HG02981 (cell line): Measurements from ENCODE around the gene PER2.
"Not testable (repeated sequence)": the region's sequence is repeated elsewhere in the genome, so short reads cannot be mapped to it uniquely, and the experiment has no call there.

Source experiments
- ATAC-seq: cut with Tn5 transposase; IDR thresholded peaks from one replicate; pipeline ENCODE4 v1.9.1; 2021; ENCODE audit warnings: mild to moderate bottlenecking, moderate library complexity; ENCODE audit not compliant: unreplicated experiment

PER2 gene

DNA sequence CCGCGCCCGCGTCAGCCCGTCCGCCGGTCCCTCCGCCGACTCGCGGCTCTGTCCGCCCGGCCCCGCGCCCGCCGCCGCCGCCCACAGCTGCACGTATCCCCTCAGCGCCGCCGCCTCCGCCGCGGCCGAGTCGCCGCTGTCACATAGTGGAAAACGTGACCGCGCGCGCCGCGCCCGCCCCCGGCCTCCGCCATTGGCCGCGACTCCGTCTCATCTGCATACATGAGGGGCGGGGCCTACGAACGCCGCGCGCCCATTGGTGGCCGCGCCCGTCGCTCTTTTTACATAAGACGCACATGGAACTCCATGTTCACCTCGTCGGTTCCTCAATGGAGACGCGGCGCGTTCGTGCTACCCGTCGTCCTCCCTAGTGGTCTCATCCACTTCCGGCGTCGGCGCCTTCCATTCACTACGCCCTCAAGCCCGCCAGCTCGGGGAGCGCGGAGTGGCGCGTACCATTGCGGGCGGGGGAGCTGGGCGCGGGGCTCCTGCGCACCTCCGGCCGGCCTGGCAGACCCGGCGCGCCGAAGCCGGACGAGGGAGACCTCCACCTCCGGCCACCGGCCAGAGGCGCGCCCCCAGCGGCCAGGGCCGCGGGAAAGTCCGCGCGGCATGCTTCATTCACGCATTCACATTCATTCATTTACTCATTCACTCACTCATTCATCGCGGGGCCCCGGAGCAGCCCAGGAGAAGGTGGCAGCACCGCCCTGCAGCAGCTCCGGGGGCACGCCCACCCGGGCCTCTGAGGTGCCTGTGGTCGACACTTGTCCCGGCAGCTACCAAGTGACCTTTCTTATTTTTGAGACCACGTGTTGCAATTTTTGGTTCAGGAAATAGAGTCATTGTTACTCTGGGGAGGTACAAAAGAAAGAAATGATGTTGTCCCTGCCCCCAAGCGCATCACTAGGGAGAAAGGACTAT lies 502 bp upstream of the PER2 start:
- peak; percentile 85 for ATAC-seq

DNA sequence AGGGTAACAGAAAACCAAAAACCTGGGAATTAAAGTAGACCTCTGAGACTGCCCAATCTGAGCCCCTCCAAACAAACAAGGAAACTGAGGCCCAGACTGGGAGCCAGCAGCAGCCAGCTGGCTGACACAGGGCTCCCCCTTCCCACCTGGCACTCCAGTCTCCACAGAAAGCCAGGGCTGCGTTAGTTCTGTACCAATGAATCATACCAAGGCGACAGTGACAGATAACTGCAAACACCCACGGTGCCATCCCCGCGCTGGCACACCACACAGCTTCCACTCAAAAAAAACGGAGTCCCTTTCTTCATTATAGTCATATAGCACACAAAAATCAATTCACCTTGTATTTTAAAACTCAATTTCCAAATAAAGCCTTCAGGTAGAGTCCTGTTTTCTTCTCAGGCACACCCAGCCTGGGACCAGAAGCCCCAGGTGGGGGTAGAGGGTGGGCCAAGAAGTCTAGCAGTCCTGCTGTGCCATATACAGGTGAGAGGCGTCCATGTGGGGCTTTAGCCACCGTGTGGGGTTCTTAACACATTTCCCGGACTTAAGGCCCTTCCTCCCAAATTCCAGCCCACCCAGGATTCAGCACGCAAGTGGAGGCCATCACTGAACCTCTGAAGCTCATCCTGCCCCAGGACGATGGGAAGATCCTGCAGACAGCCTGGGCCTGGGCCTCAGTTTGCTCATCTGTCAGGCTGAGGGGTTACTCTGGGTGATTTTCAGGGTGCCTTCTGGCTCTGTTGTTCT lies 1.2 kb downstream of the PER2 start:
- ATAC-seq = no peak

DNA sequence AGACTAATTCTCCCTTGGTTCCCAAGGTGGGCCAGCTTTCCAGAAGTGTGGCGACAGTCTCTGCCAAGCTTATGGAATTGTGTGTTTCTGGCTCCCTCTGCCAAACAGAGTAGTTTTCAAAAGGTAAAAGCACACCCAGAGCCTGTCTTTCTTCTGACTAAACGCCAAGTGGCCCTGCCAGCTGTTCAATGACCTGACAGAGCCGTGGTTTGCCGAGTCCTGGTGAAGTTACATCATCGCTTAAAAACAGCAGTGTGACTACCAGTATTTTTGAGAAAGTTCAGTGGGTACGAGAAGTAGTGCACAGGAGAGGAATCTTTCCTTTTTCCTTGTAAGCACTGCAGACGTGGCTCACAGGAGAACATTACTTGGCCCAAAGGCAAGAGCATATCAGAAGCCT lies 1.9 kb downstream of the PER2 start:
- ATAC-seq = no peak

DNA sequence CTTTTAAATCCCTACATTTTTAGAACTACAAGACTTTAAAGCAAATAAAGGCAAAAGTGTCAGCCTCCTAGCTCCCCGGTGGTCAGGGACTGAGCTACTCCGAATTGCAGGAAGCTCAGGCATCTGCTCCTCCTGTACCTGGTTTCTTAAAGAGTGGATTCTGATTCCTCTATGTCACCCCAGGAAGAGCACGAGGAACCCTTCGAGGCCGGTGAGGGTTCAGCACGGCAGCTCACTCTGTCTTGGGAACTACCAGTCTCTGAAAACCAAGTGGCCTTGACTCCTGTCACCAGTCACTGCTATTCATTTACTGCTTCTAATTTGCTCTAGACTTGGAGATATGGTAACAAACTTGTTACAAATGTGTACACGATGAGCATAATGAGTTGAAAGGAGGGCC lies 2.3 kb downstream of the PER2 start:
- ATAC-seq = no peak

DNA sequence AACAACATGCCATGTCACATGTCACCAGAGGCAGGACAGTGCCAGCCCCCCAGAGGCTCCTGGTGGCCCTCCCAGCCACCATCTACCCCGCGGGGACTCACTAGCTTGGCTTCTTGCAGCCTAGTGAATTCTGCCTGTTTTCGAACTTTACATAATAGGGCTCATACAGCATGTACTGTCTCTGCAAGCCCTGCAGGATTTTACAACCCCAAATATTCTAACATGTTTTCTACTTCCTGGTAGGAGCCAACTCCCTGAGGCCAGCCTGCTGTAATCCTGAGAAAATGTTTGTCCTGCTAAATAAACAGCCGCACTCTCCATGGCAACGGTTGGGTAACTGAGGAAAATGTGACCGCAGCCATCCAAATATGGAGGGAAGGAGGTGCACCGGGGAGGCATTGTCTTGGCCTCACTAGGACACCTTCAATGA lies 2.7 kb downstream of the PER2 start:
- ATAC-seq = no peak

DNA sequence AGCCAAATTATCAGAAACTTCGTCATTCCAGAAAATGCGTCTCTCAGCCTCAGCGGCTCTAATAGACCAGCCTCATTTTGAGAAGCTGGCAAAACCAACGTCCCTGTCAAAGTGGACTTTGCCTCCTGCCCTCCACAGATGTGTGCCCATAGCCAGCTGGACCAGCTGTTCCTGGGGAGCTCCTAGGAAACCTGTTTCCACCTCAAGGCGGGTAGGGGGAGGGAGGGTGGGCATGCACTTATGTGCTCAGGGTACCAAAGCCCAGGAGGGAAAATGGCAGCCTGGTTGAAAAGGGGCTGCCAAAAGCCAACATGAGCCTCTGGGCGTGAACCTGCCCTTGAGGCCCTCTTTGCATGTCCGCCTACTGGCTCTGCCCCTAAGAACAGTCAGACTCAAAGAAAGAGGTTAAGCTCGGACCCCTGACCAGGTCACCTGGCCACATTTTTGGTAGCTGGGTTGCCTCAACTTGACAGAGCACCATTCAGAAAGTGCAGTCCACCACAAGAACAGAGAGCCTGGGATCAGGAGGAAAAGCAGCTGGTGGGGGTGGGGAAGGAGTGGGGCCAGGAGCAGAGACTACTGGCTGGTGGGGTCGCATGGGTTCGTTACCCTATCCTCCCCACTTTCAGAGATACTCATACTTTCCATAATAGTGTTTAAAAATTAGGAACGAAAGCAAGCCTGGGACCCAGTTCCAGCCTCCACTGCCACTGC lies 3.5 kb downstream of the PER2 start:
- ATAC-seq = no peak

DNA sequence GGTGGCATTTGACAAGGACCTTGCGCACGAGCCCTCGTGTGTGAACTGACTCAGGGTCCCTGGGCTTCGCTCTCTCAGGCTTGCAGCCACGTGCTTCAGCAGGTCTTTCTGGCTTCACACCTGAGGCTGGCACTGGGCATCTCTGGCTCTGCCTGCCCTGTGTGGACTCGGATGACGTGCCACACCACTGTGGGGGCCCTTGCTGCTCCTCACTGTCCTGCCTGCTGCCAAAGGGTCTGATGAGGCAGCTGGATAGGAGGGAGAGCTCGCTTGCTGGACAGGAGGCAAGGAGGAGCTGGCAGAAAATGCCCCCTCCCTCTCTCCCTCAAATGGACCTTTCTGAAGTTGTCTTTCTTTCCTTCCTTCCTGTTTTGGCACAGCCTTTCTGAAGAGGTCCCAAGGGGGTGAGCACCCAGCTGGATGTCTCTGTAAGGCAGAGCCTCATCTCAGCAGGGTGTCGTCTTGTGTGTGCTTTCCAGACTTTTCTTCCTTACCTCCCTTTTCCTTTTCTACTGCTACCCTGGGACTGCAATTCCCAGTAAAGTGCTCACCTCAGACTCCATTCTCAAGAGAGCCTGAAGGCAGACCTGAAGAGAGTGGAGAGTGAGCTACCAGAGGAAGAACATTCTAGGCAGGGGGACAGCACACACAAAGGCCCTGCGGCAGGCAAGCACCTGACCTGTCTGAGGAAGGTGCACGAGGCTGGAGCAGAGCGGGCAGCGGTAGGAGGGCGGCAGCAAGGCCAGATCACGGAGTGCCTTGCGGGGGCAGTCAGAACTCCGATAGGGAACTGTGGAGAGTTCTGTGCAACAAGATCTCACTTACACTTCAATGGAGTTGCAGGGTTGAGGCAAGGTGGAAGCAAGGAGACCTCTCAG lies 5.3 kb downstream of the PER2 start:
- no peak for ATAC-seq

DNA sequence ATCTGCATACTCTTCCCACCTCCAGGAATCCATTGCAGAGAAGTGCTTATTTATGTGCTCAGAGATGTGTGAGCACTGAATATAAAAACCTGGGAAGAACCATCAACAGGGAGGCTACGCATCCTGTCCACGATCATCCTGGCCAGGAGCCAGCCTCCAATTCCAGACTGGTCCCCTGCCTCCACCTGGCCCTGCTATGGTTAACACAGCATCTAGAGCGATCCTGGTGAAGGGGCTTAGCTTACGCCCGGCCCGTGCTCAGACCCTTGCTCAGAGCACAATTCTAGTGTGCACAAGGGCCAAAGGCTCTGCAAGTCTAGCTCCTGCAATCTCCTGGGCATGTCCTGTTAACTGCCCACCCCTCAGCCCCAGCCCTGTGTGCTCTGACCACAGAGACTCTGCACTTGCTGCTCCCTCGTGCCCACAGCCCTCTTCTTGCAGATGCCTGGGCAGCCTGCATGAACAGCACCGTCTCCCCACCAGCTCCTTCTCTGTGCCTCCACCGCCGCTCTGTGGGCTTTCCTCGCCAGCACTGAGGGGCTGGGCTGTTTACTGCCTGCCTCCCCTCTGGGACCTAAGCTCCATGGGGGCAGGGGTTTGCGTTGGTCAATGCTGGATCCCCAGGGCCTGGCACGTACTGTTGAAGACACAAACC lies 6.5 kb downstream of the PER2 start:
- no peak for ATAC-seq

DNA sequence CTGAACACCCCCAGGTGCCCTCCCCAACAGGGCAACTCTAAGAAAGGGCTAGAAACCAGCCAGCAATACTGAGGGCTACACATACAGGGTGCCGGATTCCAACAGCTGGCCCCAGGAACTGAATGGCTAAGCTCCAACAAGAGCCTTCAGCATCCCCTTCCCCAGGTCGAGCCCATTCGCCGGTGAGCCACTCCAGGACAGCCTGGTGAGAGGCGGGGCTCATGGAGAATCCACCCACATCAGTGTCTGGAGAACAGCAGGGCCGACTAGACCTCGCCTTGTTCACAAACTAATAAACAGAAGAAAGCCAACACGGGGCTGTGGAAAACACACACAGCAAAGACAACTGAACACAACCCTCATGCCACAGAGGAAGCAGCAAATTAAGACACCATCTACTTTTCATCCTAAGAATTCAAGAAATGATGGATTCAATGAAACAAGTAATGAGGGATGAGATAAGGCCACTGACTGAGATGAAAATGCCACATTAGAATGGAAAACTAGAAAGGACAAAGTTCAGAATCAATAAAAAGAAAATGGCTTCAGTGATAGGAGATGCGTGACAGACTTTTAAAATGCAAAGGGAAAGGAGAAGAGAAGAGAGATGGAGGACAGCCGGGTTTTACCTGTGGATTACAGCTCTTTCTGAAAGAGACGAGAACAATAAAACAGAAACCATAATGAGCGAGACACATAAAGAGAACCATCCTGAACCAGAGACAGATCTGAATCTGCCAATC lies 8.2 kb downstream of the PER2 start:
- ATAC-seq = no peak

DNA sequence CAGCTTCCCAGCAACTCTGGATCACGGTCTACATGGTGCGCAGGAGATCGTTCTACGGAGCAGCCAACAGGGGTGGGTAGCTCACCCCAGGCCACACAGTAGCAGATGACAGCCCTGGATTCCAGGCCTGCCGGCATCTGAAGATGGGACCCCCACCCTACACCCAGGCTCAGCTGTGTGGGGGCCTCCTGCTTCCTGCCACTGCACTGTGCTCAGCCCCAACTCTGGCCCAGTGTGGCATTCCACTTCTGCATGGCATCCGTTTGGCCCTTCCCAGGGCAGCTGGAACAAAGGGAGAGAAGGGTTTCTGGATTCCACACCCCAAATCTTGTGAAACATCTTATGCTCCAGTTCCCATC lies 9.1 kb downstream of the PER2 start:
- no peak for ATAC-seq

DNA sequence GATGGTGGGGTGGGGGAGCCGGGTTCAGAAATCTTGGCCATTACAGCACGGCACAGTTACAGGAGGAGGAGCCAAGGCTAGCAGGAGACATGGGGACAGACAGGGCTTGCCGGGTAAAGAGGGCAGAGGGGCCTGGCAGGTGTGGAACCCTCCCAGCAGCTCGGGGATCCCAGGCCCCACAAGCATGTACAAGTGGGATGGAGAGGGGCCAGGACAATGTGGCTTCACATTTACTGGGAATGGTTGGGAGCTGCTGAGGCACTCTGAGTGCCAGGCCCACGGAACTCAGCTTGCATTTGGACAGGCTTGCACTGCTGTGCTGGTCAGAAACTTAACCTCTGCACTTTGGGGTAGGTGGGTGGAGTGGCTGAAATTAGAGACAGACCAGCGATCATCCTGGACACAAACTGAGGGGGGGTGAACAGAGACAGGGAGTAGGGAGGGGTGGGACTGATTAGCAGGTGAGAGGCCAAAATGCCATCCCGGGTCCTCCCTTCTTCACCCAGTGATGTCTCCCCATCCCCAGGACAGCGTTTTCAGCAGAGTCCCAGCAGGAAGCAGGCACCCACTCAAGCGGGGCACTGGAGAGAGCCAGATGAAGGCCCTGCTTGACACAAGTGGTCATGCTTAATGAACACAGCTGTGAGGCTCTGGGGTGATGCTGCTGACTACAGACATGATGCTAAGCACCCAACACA lies 9.6 kb downstream of the PER2 start:
- ATAC-seq = no peak

DNA sequence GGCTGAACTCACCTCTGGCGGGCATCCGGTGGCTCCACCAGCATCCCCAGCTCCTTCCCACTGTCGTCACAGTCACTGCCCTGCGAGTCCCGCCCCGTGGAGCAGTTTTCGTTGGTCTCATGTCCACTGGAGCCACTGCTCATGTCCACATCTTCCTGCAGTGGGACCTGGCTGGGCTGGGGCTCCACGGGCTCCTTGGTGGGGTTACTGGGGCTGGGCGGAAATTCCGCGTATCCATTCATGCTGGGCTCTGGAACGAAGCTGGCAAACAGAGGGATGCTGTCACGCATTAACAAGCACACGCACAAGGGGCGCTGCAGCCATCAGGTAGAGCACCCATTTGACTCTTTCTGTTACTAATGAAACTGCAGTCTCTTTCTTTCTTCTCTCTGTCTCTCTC lies 10.7 kb downstream of the PER2 start:
- ATAC-seq = no peak

DNA sequence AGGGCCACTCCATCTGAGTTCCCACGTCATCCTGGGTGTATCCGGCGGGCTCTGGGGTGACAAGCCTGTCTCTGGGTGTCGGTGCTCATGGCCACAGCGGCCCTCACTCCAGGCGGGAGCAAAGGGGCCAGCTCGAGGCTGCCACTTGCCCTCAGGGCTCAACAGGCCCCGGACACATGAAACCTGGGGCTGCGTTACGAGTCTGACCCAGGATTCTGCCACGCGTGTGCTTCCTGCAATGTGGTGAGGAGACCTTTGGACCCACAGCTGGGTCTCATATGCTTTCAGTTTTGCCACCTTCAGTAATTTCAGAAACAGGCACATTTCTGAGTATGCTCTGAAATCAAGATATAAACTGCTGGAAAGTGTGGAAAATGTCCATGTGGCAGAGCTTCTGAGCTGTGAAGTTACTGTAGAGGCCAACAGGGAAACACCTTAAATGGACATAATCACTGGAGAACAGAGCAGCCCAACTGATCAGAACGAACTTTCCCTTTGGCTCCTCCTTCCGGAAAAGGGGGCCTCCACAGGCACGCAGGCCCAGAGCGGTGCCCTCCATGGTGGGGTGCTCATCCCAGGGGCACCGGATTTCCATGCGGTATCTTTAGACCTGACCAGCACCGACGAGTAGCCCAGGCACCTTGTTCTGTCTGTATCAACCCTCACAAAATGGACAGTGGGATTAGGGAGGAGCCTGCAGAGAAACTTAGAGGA lies 14.1 kb downstream of the PER2 start:
- no peak for ATAC-seq

DNA sequence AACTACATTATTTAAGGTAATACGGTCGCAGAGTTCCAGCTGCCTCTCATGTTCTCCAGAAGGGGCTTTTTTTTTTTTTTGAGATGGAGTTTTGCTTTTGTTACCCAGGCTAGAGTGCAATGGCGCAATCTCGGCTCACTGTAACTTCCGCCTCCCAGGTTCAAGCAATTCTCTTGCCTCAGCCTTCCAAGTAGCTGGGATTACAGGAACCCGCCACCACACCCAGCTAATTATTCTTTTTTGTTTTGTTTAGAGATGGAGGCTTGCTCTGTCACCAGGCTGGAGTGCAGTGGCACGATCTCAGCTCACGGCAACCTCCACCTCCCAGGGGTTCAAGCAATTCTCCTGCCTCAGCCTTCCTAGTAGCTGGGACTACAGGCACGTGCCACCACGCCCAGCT lies 15.0 kb downstream of the PER2 start:
- not testable (repeated sequence) for ATAC-seq

DNA sequence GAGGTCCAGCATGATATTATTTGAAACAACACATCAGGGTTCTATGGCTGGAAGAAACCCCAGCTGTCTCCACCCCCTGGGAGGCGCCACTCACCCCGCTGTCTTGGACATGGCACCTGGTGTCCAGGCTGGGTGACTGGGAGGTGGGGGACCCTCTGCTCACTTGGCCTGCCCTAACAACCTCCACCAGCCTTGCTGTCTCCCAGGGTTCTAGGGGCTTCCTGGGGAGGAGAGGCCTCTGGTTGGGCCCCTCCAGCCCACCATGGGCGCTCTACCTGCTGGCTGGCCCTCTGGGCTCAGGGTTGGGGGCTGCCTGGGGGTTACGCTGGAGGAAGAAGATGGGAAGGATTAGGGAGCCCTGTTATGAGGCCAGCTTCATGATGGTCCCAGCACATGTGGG lies 16.3 kb downstream of the PER2 start:
- ATAC-seq = no peak

DNA sequence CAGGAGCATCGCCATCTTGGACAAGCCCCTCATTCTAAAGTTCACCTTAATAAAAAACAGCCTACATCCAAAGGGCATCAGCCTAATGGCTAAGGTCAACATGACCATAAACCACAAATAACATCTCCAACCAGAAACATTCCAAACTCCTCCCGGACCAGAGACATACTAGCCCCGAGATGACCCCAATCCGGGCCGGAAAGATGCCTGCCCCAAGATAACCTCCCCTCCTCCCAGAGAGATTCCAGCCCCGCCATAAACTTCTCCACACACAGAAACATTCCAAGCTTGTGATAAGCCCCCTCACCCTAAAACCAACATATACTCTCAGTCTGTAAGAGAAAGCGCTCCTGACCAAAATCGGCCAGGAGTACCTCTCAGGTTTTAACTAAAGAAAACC lies 16.7 kb downstream of the PER2 start:
- ATAC-seq = not testable (repeated sequence)

DNA sequence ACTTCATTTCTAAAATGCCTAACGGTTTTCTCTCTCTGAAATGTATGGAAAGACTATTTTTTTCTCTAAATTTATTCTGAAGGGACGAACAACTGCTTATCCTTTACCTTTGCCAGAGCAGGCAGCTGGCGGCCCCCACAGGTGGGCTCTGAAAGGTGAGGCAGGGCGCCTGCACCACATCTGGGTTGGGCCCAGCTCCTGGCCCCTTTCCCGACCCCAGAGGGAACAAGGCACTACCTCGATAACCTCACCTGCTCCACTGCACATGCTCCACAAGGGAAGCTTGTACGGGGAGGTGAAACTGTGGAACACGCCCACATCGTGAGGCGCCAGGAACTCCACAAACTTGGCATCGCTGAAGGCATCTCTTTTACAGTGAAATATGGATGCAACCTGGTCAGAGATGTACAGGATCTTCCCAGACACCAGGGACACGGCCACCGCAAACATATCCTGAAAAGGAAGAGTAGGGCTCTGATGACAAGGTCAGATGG lies 17.3 kb downstream of the PER2 start:
- ATAC-seq = no peak

DNA sequence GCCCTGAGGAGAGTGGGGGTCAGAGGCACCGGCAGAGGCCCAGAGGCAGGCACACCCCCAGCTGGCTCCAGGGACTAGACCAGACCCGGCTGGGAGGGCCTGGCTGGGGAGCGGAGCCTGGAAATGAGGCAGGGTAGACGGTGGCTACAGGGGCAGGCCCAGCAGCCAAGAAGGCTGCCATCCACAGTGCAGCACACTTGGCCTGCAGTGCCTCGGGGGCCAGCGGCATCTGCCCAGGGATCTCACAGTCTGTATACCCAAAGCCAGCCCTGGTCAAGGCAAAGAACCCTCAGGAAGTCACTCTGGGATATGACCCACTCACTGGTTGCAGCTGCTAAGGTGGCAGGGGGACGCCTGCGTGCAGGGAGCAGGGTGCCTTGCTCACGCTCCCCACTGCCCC lies 17.8 kb downstream of the PER2 start:
- no peak for ATAC-seq
